HG03039 (cell line): ENCODE data around the gene FAM83D.
"Not testable (repeated sequence)": the region's sequence is repeated elsewhere in the genome, so short reads cannot be mapped to it uniquely, and the experiment has no call there.

ENCODE experiments used
- ATAC-seq: cut with Tn5 transposase; IDR thresholded peaks from one replicate; pipeline ENCODE4 v1.9.1; 2021; ENCODE audit warnings: mild to moderate bottlenecking, moderate library complexity; ENCODE audit not compliant: unreplicated experiment

FAM83D gene

DNA sequence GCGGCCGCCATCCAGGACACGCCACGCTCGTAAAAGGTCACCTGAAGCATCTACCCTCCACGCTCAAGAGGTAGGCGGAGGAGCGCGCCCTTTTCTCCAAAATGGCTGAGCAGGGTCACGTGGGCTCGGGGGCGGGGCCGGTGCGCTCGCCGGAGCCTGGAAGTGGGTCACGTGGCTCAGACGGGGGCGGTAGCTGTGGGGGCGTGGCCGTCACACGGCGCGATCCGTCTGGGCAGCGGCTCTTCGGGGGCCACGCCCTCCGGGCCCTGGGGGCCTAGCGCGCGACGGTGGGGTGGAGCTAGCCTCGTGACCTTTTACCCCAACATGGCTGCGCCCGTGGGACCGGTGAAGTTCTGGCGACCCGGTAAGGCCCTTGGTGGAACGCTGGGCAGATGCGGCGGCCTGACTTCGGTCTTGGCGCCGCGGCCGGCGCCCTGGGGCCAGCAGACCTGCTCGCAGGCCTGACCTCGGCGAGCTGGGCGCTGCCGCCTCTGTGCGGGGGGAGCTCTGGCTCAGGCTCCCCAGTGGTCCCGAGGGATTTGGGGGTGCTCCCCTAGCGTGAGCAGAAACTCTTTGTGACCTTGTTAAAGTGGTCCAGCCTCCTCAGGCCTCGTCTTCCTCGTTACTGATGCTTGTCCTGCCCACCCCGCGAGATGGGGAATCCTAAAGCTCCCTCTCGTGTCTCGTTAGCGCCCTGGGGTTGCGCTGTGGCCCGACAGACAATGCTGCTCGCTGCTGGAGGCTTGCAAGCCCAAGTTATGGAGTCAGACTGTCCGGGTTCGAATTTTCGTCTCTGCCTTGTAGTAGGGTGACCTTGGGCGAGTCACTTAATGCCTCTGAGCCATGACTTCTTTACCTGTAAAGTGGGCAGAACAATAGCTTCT is 36.1 kb downstream of the FAM83D start, which contains the start of gene DHX35:
TSS of gene DHX35 (plus strand) at position 301 of the 884 bp plus-strand sequence. CDS start at position 325, 24 bp downstream.
- peak; percentile 94 for ATAC-seq

DNA sequence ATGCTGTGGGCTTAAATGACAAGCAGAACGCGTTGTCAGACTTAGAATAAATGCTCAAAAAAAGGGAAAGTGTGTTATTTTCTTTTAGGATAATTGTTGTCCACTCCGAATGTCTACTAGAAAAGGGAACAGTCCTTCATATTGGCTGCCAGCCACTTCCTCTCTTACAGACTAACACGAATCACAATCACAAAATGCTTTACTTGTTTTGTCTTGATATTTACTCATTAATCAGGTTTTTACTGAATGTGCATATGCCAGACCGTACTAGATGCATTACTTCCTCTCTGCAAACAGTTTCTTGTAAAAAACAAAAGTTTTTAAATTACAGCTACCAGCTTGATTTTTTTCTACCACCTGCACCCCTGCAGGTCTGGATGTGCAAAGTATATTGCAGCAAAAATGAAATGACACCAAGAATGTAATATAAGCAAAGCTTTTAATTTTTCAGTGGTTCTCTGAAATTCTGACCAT is 36.7 kb downstream of the FAM83D start:
- no peak for ATAC-seq

DNA sequence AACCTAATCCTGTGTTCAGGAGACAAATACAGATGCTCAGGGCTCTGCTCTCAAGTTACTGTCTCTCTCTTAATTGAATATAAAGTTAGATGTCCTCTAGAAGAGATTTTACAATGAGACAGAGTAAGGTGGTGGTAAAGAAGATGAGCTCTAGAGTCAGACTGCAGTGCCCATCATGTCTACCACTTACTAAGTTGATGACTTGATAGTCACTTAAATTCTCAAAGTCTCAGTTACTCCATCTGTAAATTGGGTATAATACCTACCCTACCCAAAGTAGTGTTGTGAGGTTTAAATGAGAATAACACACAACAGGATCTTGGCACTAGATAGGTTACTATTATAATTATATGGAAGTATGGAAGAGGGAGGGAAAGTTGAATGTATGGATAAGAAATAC is 37.5 kb downstream of the FAM83D start:
- no peak for ATAC-seq

DNA sequence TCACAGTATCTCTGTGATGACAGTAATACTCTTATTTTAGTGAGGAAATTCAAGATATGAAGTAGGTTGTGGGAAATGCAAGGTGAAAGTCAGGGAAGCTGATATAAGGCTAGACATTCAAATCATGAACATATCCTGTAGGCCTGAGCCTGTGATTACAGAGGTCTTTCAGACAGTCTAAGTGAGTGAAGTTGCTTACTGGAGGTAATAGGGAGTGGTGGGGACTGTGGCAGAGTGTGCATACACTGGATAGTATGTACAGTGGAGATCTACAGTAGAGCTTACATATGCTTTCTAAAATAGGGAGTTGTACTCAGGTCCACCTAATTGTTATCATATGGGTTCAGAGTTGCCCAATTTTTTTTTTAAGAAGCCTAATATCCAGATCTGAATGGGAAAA is 39.0 kb downstream of the FAM83D start:
- ATAC-seq = no peak

DNA sequence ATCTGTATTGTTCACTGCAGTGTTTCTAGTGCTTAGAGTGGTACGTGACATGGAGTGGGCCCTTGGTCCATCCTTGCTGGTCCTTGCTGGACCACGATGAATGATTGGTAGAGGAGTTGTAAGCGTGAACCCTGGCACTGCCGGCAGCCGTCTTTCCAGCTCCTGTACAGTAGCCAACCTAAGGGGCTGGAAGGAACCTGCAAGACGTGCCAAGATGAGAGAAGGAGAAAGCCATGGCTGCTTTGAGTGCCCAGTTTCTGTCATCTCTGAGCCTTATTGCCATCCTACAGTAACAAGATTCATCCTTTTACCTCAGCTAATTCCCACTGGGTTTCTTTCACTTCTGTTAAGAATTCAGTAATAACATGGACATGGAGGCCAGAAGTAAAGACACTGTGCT is 41.9 kb downstream of the FAM83D start:
- ATAC-seq = no peak

DNA sequence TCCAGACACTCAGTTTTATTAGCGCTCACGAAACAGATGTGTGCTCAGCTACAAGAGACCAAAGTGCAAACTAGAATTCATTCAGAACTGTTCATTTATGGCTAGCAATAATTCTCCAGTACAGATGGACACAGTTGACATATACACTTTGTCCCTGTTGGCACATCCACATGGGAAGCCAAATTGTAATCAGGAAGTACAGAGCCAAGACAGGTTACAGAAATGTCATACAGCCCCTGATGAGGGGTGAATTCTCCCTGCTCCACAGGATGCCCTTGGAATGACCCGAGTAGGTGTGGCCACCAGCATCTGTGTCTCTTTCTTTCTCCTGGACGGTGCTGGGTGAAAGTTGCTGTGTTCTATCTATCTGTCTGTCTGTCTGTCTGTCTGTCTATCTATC is 43.5 kb downstream of the FAM83D start:
- no peak for ATAC-seq

DNA sequence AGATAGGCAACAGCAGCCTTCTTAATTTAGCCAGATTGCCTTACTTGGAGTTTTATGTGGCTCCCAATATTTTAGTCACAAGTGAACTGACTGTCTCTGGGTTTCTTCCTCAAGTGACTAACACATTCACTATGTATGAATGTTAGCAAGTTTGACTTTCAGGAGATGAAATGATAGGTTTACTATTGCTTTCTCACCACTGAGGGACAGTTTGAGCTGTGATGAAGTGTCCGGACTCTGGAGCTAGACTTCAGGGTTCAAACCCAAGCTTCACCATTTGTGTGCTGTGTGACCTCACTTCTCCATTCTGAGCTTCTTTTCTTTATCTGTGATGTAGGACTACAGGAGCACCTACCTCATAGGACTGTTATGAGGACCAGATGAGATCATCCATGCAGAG is 44.1 kb downstream of the FAM83D start:
- ATAC-seq = no peak

DNA sequence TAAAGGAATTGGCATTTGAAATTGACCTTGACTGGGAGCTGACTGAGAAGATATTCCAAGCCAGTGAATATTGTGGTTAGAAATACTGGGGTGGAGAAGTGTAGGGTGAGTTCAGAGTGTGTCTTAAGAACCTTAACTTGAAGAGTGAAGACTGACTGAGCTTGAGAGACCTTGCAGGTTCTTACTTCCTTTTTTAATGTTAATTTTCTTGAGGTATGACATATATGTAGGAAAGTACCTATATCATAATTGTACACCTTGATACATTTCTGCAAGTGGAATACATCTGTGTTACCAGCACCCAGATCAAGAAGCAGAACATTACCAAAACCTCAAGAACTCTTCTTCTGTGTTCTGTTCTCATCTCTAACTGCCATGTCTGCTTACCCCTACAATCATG is 46.9 kb downstream of the FAM83D start:
- no peak for ATAC-seq

DNA sequence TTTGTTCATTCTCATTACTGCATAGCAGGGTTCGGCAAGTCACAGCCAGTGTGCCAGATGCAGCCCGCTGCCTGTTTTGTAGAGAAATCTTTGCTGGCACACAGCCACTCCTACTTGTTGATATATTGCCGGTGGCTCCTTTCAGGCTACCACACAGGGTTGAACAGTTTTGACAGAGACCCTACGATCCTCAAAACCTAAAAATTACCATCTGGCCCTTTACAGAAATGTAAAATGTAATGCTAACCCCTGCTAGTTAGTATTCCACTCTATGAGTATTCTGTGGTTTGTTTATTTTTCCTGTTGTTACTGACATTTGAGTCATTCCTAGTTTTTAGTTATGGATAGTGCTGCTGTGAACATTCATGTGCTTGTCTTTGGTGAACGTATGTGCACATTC is 47.4 kb downstream of the FAM83D start:
- ATAC-seq = no peak

DNA sequence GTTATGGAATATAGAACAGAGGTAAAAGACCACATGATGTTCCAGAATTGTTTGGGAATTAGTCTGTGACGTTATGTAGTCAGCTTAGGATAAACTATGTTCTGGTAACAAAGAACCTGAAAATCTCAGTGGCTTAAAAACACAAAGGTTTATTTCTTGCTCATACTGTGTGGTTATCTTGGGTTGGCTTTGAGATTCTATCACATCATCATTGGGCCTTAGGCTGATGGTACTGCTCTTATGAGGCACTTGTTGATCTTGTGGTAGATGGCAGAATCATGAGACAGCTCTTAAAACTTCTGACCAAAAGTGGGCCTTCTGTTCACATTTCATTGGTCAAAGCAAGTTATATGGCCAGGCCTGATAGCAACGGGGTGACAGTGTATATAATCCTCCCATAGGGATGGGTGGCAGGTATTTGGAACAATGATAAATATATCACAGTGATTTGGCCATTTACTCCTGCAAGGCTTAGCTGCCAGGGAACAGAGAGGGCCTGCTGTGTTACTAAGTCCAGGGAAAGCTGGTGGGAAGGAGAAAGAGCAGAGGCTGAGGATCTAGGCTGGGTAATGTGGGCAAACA is 49.4 kb downstream of the FAM83D start:
- no peak for ATAC-seq

DNA sequence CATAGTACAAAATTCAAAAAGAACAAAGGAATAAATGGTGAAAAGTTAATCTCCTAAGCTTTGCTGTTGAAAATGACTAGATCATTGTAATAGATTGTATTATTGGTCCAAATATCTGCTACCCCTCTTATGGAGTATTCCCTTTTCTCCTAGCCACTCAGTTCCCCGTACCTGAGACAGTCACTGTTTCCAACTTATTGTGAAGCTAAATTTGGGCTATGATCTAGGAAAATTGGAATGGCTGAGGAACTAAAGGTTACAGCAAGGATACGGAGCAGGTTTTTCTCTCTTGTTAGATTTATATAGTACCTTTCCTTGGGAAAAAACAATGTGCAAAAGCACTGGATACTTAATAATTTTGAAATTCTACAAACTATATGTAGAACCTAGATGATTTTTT is 53.2 kb downstream of the FAM83D start:
- ATAC-seq = no peak

DNA sequence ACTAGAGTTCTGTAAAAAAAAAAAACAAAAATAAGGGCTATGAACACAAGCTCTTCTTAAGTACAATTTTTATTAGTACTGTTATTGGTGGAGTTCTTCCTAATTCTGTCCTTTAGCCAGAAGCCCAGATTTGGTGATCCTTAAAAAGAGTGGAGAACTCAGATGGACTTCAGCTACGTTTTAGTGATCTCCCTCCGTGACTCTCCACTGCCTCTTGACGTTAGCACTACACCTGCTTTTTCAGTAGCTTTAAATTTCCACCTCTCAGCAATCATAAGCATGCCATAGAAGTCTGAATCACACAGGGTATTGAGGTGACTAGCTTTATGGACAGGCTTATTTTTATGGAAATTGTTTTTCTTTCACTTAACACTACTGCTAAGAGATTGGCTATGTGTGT is 53.6 kb downstream of the FAM83D start:
- ATAC-seq = no peak

DNA sequence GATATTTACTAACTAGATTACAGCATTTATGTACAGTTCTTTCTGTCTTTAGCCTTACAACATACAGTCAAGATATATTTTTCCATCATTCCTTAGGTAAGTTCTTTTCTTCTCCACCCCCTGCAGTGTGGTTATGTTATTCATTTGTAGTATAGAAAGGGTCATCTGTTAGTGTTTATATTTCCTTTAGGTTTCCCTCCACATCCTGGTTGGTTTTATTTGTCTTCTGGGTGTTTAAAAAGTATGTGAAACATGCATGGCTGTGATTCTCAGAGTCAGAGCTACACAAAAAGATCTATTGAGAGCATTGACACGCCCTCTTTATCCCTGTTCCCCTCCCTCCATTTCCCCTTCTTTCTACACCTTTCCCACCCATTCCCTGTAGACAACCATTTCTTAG is 56.1 kb downstream of the FAM83D start:
- ATAC-seq = no peak

DNA sequence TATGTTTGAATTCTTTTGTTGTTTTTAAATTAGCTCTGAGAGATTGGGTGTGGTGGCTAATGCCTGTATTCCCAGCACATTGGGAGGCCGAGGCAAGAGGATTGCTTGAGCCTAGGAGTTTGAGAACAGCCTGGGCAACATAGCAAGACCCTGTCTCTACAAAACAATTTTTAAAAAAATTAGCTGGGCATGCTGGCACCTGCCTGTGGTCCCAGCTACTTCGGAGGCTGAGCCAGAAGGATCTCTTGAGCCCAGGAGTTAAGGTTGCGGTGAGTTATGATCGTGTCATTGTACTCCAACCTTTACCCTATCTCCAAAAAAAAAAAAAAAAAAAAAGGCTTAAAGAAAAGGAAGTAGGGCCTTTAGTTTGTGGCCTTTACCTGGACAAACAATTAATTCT is 58.8 kb downstream of the FAM83D start:
- ATAC-seq = no peak

DNA sequence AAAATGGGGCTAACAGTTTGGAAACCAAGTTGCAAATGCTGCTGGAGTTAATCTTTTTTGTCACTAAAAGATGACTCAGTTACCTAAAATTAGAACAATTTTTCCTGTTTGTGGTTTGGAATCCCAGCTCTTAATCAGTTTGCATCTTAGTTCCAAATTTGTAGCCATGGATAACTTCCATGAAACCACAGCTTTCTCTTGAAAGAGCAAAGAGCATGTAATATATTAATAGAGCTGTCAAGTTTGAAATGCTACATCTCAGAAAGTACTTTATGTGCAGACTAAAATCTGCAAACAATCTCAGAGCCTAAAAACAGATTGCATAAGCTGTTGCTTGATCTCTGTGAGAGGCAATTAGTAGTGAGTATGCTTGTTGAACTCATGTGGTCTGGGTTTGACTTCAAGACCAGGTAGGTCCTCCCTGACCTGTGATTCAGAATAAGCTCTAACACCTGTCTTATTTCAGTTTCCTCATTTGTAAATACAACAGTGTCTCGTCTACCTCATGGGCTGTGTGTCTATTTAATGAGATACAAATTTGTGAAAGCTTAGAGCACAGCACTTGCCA is 59.5 kb downstream of the FAM83D start:
- no peak for ATAC-seq

DNA sequence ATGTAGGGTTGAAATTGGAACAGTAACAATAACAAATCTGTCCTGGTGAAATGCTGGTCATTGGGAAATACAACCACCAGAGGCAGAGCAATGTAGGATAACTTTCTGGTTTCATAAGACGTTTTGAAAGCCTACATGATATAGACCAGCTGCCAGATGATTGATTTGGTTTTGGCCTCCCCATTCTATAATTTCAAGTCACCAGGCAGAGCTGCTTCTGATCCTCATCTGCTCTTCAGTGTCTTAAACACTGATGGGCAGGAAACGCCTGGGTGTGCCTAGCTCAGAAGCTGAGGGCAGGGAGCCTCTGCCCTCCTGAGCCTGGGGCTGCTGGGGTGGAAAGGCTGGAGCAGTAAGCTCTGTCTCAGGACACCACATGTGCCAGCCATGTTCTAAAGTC is 60.4 kb downstream of the FAM83D start:
- no peak for ATAC-seq

DNA sequence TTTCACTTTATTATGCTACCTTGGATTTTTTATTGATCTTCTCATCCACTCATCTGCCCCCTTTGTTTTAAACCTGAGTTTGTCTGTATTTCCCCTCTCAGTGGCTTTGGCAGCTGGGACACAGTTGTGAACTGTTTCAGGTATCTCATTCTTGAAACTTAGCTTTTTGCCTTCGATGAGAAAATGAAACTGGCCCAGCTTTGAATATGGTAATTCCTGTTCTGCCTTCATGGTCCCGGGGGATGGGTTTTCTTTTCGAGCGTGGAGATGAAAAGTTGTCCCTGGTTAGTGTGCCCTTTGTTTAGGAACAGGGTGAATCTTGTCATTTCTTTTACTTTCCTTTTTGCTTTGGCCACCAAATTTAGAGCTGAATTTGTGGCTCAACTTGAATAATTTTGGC is 61.6 kb downstream of the FAM83D start:
- ATAC-seq = peak; percentile 60

DNA sequence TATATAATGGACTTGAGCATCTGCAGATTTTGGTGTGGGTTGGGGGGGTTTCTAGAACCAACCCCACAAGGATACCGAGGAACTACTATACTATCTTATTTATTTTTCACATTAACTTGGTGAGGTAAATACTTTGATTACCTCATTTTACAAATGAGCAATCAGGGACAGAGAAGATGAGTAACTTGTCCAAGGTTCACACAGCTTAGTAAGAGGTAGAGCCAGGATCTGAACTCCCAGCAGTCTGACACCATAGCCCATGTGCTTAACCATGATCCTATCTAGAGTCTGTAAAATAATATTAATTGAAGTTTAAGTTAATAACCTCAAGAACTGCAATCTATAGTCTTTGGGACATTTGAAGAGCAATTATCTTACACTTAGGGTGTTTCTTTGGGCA is 64.5 kb downstream of the FAM83D start:
- ATAC-seq = no peak

DNA sequence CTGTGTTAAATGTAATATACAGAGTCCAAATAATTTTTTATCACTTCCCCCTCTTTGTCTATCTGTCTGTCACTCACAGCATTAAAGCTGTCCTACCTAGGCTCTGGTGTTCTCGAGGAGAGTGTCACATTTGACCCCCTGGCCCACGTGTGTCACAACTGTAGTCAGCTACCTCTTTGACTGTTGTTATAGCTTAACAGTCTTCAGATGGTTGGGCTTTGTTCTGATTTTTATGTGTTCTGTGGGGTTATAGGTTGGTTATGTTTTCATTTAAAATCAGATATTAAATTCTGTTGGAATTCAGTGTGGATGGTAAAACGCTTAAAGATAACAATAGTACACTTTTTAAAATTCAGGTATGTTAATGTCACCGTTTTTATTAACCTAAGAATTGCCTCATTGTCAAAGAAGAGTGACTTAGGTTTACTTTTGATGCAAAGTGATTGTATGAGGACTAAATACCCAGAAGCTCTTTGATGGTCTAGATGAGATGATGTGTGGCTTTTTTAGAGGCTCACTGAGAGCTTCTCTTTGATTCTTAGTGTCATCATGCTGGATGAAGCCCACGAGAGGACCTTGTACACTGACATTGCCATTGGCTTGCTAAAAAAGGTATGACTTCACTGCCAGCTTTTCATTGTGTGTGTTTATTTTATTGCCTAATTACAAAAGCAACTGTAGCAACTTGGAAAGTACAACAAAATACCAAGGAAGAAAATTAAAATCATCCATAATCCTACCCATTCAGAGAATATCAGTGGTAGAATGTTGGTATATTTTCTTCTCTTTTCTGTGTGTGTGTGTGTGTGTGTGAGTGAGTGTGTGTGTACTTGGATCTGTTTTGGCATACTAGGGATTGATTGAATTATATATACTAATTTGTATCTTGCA is 65.8 kb downstream of the FAM83D start:
- no peak for ATAC-seq

DNA sequence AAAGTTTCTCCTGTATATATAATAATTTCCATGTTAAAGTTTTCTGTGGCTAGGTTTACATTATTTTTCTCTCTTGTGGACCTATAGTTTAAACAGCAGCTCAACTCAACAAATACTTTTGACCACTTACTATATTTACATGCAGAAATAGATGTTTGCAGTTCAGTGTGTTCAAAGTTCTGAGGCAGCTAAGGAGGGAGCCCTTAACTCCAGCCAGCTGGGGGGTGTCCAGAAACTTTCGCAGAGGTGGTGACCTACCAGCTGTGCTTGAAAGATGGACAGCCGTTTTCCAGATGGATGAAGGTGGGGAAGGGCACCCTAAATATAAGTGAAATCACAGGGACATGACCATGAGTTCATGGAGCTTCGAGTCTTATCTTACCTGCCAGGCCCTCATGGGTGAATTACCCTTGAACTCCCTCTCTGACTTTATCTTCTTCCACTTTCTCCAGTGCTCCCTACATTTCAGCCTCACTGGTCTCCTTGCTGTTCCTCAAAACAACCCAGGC is 69.4 kb downstream of the FAM83D start:
- ATAC-seq = no peak

DNA sequence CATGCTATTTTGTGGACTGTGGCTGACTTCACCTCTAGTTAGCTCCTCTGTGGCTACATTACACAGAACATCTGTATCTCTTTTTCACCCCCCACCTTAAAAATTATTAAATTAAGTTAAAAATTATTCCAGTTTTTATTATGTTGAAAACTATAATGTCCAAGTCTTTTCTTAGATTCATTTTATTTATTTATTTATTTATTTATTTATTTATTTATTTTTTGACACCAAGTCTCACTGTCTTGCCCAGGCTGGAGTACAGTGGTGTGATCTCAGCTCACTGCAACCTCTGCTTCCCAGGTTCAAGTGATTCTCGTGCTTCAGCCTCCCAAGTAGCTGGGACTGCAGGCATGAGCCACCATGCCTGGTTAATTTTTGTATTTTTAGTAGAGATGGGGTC is 70.6 kb downstream of the FAM83D start:
- ATAC-seq = not testable (repeated sequence)
